GM23338 (cell line): Measurements from ENCODE around the gene ELFN1. TPM values are rescaled to one million over a fixed set of nuclear protein-coding genes. Genes with fewer than 3 reads are reported as not detected.

Experiments
- ATAC-seq: fragments of 200-7000 bp; cut with Tn5 transposase; 3 replicates; pipeline ENCODE4 v1.9.1; 2020
- DNase-seq: peaks from one replicate; pipeline ENCODE4 v3.0.0-alpha.2; 2015; ENCODE audit warnings: low spot score
- H2AFZ ChIP-seq: fragments of 200-600 bp; sonication (generic); 2 replicates; pipeline ENCODE4 v1.8.0; 2016; ENCODE audit warnings: antibody characterized with exemption, mild to moderate bottlenecking, moderate library complexity
- H3F3A ChIP-seq: fragments of 200-600 bp; sonication (generic); replicated peaks from 2 replicates; pipeline ENCODE4 v1.8.0; 2017; ENCODE audit warnings: antibody characterized with exemption, mixed run types, low read depth
- H3K27ac ChIP-seq: fragments of 200-600 bp; sonication (generic); 2 replicates; pipeline ENCODE4 v1.6.1; 2016; ENCODE audit warnings: low read depth
- H3K27me3 ChIP-seq: fragments of 200-600 bp; sonication (generic); 2 replicates; pipeline ENCODE4 v1.8.0; 2016; ENCODE audit warnings: mild to moderate bottlenecking, mixed run types, moderate library complexity; ENCODE audit not compliant: insufficient read depth
- H3K36me3 ChIP-seq: fragments of 200-600 bp; sonication (generic); 2 replicates; pipeline ENCODE4 v1.8.0; 2016; ENCODE audit warnings: mild to moderate bottlenecking; ENCODE audit not compliant: insufficient read depth
- H3K4me1 ChIP-seq: fragments of 200-600 bp; sonication (generic); 2 replicates; pipeline ENCODE4 v1.8.0; 2016; ENCODE audit warnings: mild to moderate bottlenecking, moderate library complexity; ENCODE audit not compliant: insufficient read depth
- H3K4me2 ChIP-seq: fragments of 200-600 bp; sonication (generic); 2 replicates; pipeline ENCODE4 v1.7.1; 2017; ENCODE audit warnings: mixed run types
- H3K4me3 ChIP-seq: fragments of 200-600 bp; sonication (generic); 2 replicates; pipeline ENCODE4 v1.6.1; 2016; ENCODE audit warnings: mixed run types
- H3K79me2 ChIP-seq: fragments of 200-600 bp; sonication (generic); replicated peaks from 2 replicates; pipeline ENCODE4 v1.8.0; 2017; ENCODE audit warnings: mild to moderate bottlenecking; ENCODE audit not compliant: insufficient read depth
- H3K9me2 ChIP-seq: fragments of 200-600 bp; sonication (generic); 2 replicates; pipeline ENCODE4 v1.8.0; 2017; ENCODE audit not compliant: insufficient read depth
- H4K20me1 ChIP-seq: fragments of 200-600 bp; sonication (generic); replicated peaks from 2 replicates; pipeline ENCODE4 v1.8.0; 2017; ENCODE audit warnings: mild to moderate bottlenecking; ENCODE audit not compliant: insufficient read depth
- H3K27ac Mint-ChIP-seq: 2 replicates; pipeline ENCODE4 v1.8.0; 2020; ENCODE audit warnings: inconsistent platforms, mild to moderate bottlenecking, moderate library complexity, mixed read lengths
- H3K27me3 Mint-ChIP-seq: 3 replicates; pipeline ENCODE4 v1.8.0; 2022; ENCODE audit warnings: low read depth, mild to moderate bottlenecking, moderate library complexity, mixed read lengths, inconsistent platforms; ENCODE audit not compliant: insufficient read depth, poor library complexity
- H3K36me3 Mint-ChIP-seq: 3 replicates; pipeline ENCODE4 v1.8.0; 2021; ENCODE audit warnings: low read depth, mild to moderate bottlenecking, inconsistent platforms, moderate library complexity, mixed read lengths
- H3K4me1 Mint-ChIP-seq: 3 replicates; pipeline ENCODE4 v1.8.0; 2020; ENCODE audit warnings: mild to moderate bottlenecking, inconsistent platforms, mixed read lengths
- H3K4me3 Mint-ChIP-seq: 3 replicates; pipeline ENCODE4 v1.8.0; 2021; ENCODE audit warnings: moderate library complexity, mild to moderate bottlenecking, inconsistent platforms, mixed read lengths
- H3K9me3 Mint-ChIP-seq: 3 replicates; pipeline ENCODE4 v1.8.0; 2020; ENCODE audit warnings: moderate library complexity, mild to moderate bottlenecking, inconsistent platforms, mixed read lengths
- CREB1 ChIP-seq: fragments of 250-450 bp; sonication (Bioruptor Pico); IDR thresholded peaks from 2 replicates; pipeline ENCODE4 v1.5.0; 2020; ENCODE audit warnings: low read depth, mild to moderate bottlenecking, moderate library complexity
- CTCF ChIP-seq, 2 experiments: fragments of 200-600 bp in 1 of 2; sonication (generic) in 1 of 2; conservative IDR thresholded peaks; 2 replicates each; pipeline versions ENCODE4 v1.5.1 to v1.6.1; 2016 to 2017; ENCODE audit warnings: antibody characterized with exemption in 2 of 2, low read depth in 2 of 2, mild to moderate bottlenecking in 2 of 2, moderate library complexity in 1 of 2
- EZH2 ChIP-seq: fragments of 200-600 bp; sonication (generic); IDR thresholded peaks from one replicate; pipeline ENCODE4 v1.8.0; 2017; ENCODE audit warnings: antibody characterized with exemption, mild to moderate bottlenecking, low read depth; ENCODE audit not compliant: unreplicated experiment
- EZH2phosphoT487 ChIP-seq: fragments of 200-600 bp; sonication (generic); IDR thresholded peaks from one replicate; pipeline ENCODE4 v1.8.1; 2018; ENCODE audit warnings: antibody characterized with exemption; ENCODE audit not compliant: unreplicated experiment
- JUNB ChIP-seq: IDR thresholded peaks from one replicate; pipeline ENCODE4 v1.6.1; 2016; ENCODE audit warnings: antibody characterized with exemption; ENCODE audit not compliant: unreplicated experiment
- NANOG ChIP-seq: IDR thresholded peaks from 2 replicates; pipeline ENCODE4 v1.6.1; 2016; ENCODE audit warnings: antibody characterized with exemption, borderline replicate concordance
- POLR2AphosphoS5 ChIP-seq: IDR thresholded peaks from 2 replicates; pipeline ENCODE4 v1.6.1; 2016; ENCODE audit warnings: antibody characterized with exemption, low read depth
- REST ChIP-seq: IDR thresholded peaks from one replicate; pipeline ENCODE4 v1.6.1; 2018; ENCODE audit warnings: antibody characterized with exemption; ENCODE audit not compliant: unreplicated experiment
- STAT1 ChIP-seq: IDR thresholded peaks from one replicate; pipeline ENCODE4 v1.6.1; 2016; ENCODE audit warnings: antibody characterized with exemption; ENCODE audit not compliant: unreplicated experiment
- ZNF114 ChIP-seq: fragments of 250-450 bp; sonication (Bioruptor Pico); IDR thresholded peaks from 2 replicates; pipeline ENCODE4 v1.5.0; 2020; ENCODE audit warnings: mild to moderate bottlenecking, moderate library complexity
- ZNF331 ChIP-seq: fragments of 250-450 bp; sonication (Bioruptor Pico); IDR thresholded peaks from 2 replicates; pipeline ENCODE4 v1.5.0; 2020; ENCODE audit warnings: low read depth, mild to moderate bottlenecking, moderate library complexity
- polyA plus RNA-seq: library from polyadenylated mRNA; unstranded; fragments of >200 nt; fragmentation: Nextera tagmentation; extraction: Ambion mirVana; gene quantifications from 2 replicates; pipeline ENCODE4 v1.2.1, GENCODE V29; 2016
- total RNA-seq: library from RNA; depleted of rRNA; stranded (reverse); fragments of >200 nt; shearing (Covaris generic); gene quantifications from 2 replicates; pipeline ENCODE4 v1.2.3, GENCODE V29; 2014

ELFN1 gene
- total and polyA plus RNA-seq, 2 experiments from 2014 or later, result 0.08 to 3.5 TPM

GRCh38 chr7:1739593-1739992, 69.5 kb downstream of the ELFN1 start (continued):
- TF ChIP-seq CTCF (conservative IDR thresholded peaks at IDR 0.05; ENCODE audit: low read depth in 2 of 2) (no peak), EZH2phosphoT487 (no peak), STAT1 (no peak), REST (no peak)

DNA sequence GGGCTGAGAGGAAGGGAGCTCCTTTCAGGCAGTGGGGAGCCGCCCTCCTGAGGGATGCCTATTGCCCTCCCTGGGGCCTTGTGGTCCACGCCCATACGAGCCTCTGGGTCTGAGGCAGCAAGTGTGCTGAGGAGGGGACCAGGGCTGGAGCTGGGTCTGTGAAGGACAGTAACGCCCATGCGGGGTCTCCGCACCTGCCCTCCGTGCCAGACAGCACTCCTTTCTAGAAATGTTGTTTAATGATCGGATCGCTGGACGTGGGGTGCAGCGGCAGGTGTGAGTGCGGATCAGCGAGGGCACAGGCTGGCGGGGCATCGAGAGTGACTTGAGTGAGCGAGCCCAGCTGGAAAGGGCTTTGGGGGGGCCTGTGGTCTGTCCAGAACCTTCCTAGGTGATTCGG, 70.1 kb downstream of the ELFN1 start:
- H3K27me3 ChIP-seq, result no peaks in the 10 kb centered on the region
- no peaks in the 10 kb centered on the region for H4K20me1 ChIP-seq
- no peak overlapping the region for H3K4me3 ChIP-seq
- Mint-ChIP-seq H3K36me3 (no peaks in the 10 kb centered on the region), H3K27me3 (peaks cover 8% of the 10 kb centered on the region), H3K4me1 (no peaks in the 10 kb centered on the region), H3K9me3 (no peaks in the 10 kb centered on the region), H3K4me3 (no peak overlapping the region), H3K27ac (no peak overlapping the region)
- H2AFZ ChIP-seq, result no peak overlapping the region
- H3K4me2 ChIP-seq, result no peak overlapping the region
- no peak for ATAC-seq
- H3K9me2 ChIP-seq, result no peaks in the 10 kb centered on the region
- DNase-seq, result no peak
- H3K27ac ChIP-seq, result no peak overlapping the region
- H3K79me2 ChIP-seq, result no peaks in the 10 kb centered on the region
- H3K36me3 ChIP-seq, result no peaks in the 10 kb centered on the region
- no peaks in the 10 kb centered on the region for H3K4me1 ChIP-seq
- no peaks in the 10 kb centered on the region for H3F3A ChIP-seq
- no peak for TF ChIP-seq ZNF114 (CRISPR knock-in tag)
- TF ChIP-seq POLR2AphosphoS5, result no peak
- no peak for TF ChIP-seq STAT1
- TF ChIP-seq CTCF (conservative IDR thresholded peaks at IDR 0.05; ENCODE audit: low read depth in 2 of 2), result no peak
- TF ChIP-seq REST, result no peak
- no peak for TF ChIP-seq NANOG
- TF ChIP-seq JUNB, result no peak
- no peak for TF ChIP-seq EZH2phosphoT487
- TF ChIP-seq EZH2, result no peak
- no peak for TF ChIP-seq ZNF331
- no peak for TF ChIP-seq CREB1 (CRISPR knock-in tag)
